Upper lobe of right lung (tissue), 1 donor: ENCODE data around the gene ABHD11. TPM values are rescaled to one million over a fixed set of nuclear protein-coding genes. Genes with fewer than 3 reads are reported as not detected.
"Not testable (repeated sequence)": the region's sequence is repeated elsewhere in the genome, so short reads cannot be mapped to it uniquely, and the experiment has no call there.

Experiments
- ATAC-seq: fragments of 200-7000 bp; cut with Tn5 transposase; one replicate; pipeline ENCODE4 v1.9.1; 2020; ENCODE audit warnings: mild to moderate bottlenecking, moderate library complexity
- DNase-seq: peaks from one replicate; pipeline ENCODE4 v3.0.0-alpha.2; 2020
- H3K27ac ChIP-seq: fragments of 200-600 bp; one replicate; pipeline ENCODE4 v1.8.0; 2022
- H3K27me3 ChIP-seq: fragments of 200-600 bp; one replicate; pipeline ENCODE4 v1.8.0; 2022; ENCODE audit warnings: mild to moderate bottlenecking
- H3K36me3 ChIP-seq: fragments of 200-600 bp; one replicate; pipeline ENCODE4 v1.8.0; 2022
- H3K4me1 ChIP-seq: fragments of 200-600 bp; one replicate; pipeline ENCODE4 v1.8.0; 2022
- H3K4me3 ChIP-seq: fragments of 200-600 bp; one replicate; pipeline ENCODE4 v1.8.0; 2022; ENCODE audit warnings: mild to moderate bottlenecking
- H3K9me3 ChIP-seq: fragments of 200-600 bp; one replicate; pipeline ENCODE4 v1.8.0; 2022
- intact Hi-C: fragments of 100-400 bp; cut with DNase I; formaldehyde crosslinking; loops from one replicate; pipeline ENCODE4 v1.11.0; 2022
- total RNA-seq: library from RNA; stranded (reverse); fragmentation: NEBNext Ultra II Directional; extraction: Animal tissue kit (Norgen Biotek cat#: 25700); gene quantifications from one replicate; pipeline ENCODE4 v1.2.1, GENCODE V29; 2021
- TF ChIP-seq, protein P1 (sequence below): fragments of 200-600 bp; IDR thresholded peaks from one replicate; pipeline ENCODE4 v1.8.0; 2022; ENCODE audit warnings: antibody characterized with exemption
- donor health status: DM: no; HTN: yes; CAD: no; lungs with severe emphysema.

The ABHD11 gene
- total RNA-seq, 1 donor from 2014 or later: 19.7 TPM

DNA sequence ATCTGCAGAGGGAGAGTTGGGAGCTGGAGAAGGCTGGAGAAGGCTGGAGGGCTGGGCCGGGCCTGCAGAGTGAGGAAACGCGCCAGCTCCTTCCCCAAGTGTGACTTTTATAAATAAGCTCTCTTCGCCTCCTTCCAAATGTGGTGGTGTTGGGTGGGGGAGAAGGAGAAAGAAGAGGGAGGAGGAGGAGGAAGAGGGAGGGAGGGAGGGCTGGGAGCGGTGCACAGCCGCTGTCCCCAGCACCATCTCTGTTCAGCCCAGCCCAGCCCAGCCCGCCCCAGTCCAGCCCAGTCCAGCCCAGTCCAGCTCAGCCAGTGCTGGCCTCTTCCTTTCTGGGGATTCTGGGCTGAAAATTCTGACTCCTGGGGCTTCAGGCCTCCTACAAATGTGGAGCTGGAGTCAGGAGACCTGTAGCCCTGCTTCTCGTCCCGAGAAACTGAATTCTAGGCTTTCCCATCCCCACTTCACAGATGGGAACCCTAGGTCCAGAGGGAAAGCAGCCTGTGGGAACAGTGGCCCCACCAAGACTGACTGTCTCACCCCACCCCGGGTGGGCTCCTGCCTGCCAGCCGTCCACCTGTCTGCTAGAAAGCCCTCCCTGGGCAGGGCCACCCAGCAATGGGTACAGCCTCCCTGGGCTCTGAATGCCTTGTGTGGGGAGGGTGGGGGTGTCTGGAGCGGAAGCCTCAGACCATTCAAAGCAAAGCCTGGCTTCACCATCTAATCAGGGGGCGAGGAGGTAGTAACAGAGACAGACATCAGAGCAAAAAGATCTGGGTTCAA is 21.4 kb downstream of the ABHD11 start:
- Histone ChIP-seq H3K4me1 (peaks cover 24% of the 10 kb centered on the region), H3K27ac (no peak overlapping the region), H3K9me3 (no peaks in the 10 kb centered on the region), H3K27me3 (no peaks in the 10 kb centered on the region), H3K4me3 (no peak overlapping the region), H3K36me3 (no peaks in the 10 kb centered on the region)
- no peak for ATAC-seq
- TF ChIP-seq, protein P1, sequence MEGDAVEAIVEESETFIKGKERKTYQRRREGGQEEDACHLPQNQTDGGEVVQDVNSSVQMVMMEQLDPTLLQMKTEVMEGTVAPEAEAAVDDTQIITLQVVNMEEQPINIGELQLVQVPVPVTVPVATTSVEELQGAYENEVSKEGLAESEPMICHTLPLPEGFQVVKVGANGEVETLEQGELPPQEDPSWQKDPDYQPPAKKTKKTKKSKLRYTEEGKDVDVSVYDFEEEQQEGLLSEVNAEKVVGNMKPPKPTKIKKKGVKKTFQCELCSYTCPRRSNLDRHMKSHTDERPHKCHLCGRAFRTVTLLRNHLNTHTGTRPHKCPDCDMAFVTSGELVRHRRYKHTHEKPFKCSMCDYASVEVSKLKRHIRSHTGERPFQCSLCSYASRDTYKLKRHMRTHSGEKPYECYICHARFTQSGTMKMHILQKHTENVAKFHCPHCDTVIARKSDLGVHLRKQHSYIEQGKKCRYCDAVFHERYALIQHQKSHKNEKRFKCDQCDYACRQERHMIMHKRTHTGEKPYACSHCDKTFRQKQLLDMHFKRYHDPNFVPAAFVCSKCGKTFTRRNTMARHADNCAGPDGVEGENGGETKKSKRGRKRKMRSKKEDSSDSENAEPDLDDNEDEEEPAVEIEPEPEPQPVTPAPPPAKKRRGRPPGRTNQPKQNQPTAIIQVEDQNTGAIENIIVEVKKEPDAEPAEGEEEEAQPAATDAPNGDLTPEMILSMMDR: no peak
- intact Hi-C loops: no loop called here
- DNase-seq: no peak

DNA sequence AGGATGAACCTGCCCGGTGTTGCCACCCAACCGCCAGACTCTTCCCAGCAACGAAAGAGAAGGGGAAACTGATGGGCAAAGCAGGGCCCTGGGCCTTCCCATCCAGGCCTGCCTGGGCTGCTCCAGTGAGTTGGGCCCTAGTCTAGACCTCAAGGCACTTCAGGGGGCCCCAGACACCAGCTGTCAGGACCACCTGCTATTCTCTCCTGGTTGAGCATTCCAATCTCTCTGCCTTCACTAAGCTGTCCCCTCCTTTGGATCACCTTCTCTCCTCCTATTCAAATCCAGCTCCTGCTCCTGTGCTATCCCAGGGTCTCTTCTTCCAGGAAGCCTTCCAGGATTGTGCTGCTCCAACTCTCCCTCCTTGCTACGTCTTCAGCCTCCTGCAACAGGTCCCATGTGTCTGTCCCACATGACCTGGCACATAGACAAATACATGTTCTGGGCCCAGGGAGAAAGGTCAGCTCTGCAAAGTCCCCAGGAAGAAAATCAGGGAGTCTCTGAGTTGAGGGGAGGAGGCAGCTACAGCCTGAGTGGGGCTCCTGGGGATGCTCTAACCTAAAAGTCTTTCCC is 22.2 kb downstream of the ABHD11 start:
- TF ChIP-seq, protein P1: no peak
- Histone ChIP-seq H3K9me3 (no peaks in the 10 kb centered on the region), H3K27me3 (no peaks in the 10 kb centered on the region), H3K36me3 (no peaks in the 10 kb centered on the region), H3K4me3 (no peak overlapping the region), H3K27ac (no peak overlapping the region), H3K4me1 (peaks cover 24% of the 10 kb centered on the region)
- DNase-seq (no peak), ATAC-seq (no peak)
- intact Hi-C loops: no loop called here

DNA sequence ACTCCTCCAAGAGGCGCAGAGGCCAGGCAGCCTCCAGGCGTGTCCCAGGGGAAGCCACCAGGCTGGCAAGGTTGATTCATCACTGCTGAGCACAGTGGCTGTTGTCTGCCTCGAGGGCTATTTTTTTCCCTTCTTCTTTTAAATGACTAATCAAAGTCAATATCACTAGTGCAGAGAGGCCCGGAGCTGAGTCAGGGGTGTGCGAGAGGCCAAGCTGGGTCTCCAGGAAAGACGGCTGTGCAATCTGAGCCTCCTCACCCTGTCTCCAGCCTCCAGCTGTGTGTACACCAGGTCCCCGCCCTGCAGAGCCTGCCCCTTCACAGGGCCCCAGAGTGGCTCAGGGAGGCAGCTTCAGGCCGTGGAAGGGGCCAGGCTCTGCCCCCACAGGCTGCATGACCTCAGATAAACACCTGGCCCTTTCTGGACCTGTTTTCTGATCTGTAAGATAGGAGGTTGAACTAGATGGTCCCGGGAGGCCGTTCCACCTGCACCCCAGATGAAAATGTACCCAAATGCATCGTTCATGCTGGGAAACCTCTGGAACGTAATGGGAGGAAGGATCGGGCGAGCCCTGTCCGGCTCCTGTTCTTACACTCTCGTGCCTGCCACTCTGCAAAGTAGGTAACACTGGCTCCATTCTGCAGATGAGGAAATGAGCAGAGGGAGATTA is 22.8 kb downstream of the ABHD11 start:
- Histone ChIP-seq H3K27me3 (no peaks in the 10 kb centered on the region), H3K27ac (no peak overlapping the region), H3K36me3 (no peaks in the 10 kb centered on the region), H3K9me3 (no peaks in the 10 kb centered on the region), H3K4me1 (peaks cover 24% of the 10 kb centered on the region), H3K4me3 (no peak overlapping the region)
- intact Hi-C loops: no loop called here
- TF ChIP-seq, protein P1: no peak
- no peak for ATAC-seq
- no peak for DNase-seq

DNA sequence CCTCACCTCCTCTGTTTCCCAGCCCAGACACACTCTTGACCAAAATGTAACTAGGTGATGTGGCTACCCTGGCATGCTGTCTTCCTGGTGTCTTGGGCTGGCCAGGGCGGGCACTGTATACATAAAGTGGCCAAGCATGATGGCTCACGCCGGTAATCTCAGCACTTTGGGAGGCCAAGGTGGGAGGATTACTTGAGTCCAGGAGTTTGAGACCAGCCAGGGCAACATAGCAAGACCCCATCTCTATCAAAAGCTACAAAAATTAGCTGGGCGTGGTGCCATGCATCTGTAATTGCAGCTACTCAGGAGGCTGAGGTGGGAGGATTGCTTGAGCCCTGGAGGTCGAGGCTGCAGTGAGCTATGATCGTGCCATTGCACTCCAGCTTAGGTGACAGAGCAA is 25.3 kb downstream of the ABHD11 start:
- H3K36me3 ChIP-seq, H3K27ac ChIP-seq, H3K4me3 ChIP-seq, H3K9me3 ChIP-seq, DNase-seq, ATAC-seq, H3K27me3 ChIP-seq, intact Hi-C loops: not testable (repeated sequence)
- H3K4me1 ChIP-seq: peaks cover 12% of the 10 kb centered on the region

DNA sequence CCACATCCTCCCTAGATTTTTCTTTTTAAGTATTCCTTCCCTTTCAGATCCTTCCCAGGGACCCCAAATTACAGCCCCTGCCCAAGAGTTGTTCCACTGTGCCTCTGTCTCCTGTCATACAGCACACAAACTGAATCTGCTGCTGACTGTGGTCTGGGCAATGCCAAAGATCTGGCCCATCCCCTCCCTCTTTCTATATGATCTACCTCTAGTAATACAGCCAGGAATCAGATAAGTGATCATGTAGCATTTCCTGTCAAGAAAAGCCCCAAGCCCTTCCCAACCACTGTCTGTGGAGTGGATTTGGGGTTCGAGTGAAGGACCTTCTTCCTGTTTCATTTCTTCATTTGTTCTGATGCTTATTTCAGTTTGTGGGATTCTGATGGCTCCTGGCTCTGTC is 25.8 kb downstream of the ABHD11 start:
- no peaks in the 10 kb centered on the region for H3K36me3 ChIP-seq
- intact Hi-C loops: no loop called here
- no peak for ATAC-seq

More for the DNA sequence above, 25.8 kb downstream of the ABHD11 start:
- TF ChIP-seq, protein P1: no peak
- H3K4me3 ChIP-seq: no peak overlapping the region
- DNase-seq: no peak
- H3K4me1 ChIP-seq: peaks cover 6% of the 10 kb centered on the region
- no peak overlapping the region for H3K27ac ChIP-seq
- H3K27me3 ChIP-seq: no peaks in the 10 kb centered on the region
- no peaks in the 10 kb centered on the region for H3K9me3 ChIP-seq
